RPMI8226 (cell line): ENCODE data around the gene C1QTNF1.

Experiments
- DNase-seq: peaks from one replicate; pipeline ENCODE4 v3.0.0-alpha.2; 2015

C1QTNF1 gene

DNA sequence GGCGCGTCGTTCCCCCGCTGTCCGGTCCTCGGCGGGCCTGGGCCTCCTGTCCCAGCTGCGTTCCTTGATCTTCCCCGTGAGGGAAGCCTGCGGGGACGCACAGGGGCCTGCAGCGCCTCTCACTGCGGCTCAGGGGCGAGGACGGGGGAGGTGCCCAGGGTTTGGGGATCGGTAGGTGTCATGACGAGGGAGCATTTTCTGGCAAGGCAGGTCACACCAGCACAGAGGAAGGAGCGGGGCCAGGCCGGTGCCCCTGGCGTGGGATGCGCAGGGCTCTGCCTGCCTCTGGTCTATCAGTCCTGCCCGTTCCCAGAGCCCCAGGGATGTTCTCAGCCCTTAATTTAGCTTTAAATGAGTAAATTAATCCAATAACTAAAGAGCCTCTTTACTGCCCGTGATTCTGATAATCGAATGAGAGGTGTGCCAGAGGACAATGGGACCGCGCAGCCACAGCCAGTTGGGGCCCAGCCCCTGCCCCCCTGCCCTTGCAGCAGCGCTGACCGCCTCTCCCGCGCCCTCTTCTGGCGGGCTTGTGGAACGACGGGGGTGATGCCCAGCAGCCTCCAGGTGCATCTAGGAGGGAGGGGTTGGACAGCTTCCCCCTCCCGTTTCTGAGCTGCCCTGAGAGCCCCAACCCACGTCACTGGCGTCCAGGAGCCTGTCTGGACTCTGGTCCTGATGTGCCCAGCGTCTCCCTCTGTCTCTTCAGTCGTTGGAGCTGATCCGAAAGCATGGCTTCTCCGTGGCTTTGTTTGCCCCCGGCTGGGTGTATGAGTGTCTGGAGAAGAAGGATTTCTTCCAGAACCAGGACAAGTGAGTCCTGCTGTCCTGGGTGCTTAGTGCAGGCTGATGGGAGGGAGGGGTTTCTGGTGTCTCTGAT lies 58.6 kb downstream of the C1QTNF1 start:
- DNase-seq = peak; percentile 39

DNA sequence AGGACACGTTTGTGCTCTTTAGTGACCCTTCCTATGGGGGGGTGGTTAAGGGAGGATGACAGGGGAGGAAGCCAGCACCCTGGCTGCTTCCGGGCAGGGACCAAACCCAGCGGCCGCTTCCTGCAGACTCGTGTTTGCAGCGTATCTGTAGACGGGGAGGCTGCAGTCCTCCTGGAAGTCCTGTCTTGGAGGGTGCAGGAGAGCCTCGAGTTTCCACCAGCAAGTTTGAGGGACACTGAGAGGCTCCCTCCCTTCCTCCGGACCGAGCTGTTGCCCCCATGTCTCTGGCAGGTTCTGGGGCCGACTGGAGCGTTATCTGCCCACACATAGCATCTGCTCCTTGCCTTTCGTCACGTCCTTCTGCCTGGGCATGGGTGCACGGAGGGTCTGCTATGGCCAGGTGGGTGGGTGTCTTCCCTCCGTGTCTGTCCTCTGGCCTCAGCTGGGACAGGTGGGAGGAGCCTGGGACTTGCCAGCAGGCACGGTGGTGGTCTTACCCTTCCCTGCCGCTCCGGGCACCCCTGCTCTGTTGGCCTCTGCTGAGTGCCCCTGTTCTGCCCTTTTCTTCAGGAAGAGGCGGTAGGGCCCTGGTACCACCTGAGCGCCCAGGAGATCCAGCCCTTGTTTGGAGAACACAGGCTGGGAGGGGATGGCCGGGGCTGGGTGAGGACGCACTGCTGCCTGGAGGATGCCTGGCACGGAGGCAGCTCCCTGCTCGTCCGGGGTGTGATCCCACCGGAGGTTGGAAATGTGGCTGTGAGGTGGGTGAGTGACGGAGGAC lies 59.4 kb downstream of the C1QTNF1 start:
- DNase-seq = no peak

DNA sequence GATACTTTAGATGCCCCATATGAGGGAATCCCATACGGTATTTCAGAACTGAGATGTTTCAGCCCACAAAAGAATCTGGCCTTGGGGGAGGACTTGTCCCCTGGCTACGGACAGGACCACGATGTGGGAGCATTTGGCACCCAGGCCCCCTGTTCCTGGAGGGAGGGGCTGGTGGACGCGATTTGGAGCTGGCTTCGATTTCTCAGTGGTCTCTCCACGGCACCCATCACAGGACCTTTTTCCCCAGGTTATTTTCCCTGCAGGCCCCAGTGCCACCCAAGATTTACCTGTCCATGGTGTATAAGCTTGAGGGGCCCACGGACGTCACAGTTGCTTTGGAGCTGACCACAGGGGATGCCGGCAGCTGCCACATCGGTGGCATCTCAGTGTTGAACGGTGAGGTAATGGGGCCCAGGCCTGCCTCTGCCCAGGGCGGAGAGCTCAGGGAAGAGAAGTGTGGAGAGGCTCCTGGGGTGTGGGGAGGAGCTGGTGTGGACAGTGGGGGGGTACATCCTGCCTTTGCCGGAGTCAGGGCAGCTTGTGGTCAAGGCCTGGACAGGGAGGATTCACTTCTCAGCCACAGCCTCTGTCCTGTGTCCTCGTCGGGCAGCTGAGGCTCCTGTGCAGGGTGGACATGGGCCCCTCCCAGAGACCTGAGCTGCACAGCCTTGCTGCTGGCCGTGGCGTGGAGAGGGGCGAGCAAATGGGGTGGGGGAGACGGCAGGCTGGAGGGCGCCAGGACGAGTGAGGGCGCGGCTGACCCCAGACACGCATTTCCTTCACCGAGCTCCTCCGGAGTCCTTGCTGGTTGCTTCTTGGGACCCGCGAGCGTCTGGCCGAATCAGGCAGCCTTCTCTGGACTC lies 60.6 kb downstream of the C1QTNF1 start:
- DNase-seq = no peak

GRCh38 chr17:79085154-79085920 lies 61.4 kb downstream of the C1QTNF1 start:
- no peak for DNase-seq

DNA sequence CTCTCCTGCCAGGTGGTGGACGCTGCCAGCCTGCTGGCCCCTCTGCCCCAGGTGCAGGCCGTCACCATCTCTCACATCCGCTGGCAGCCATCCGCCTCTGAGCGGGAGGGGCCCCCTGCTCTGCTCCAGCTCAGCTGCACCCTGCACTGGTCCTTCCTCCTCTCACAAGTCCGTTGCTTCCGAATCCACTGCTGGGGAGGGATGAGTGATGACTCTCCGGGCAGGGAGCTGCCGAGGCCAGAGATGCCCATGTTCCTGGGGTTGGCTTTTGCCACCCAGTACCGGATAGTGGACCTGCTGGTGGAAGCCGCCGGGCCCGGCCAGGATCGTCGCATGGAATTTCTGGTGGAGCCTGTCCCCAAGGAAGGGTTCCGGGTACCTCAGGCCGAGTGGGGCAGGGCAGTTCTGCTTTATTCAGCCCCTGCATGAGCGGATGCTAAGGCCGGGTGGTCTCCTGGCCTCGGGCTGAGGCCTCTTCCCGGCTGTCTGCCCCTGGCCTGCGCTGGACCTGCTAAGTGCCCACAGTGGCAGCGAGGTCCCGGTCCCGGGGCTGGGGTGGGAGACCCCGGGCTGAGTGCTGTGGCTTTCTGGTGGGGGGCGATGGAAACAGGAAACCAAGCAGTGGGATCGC lies 62.1 kb downstream of the C1QTNF1 start:
- no peak for DNase-seq

DNA sequence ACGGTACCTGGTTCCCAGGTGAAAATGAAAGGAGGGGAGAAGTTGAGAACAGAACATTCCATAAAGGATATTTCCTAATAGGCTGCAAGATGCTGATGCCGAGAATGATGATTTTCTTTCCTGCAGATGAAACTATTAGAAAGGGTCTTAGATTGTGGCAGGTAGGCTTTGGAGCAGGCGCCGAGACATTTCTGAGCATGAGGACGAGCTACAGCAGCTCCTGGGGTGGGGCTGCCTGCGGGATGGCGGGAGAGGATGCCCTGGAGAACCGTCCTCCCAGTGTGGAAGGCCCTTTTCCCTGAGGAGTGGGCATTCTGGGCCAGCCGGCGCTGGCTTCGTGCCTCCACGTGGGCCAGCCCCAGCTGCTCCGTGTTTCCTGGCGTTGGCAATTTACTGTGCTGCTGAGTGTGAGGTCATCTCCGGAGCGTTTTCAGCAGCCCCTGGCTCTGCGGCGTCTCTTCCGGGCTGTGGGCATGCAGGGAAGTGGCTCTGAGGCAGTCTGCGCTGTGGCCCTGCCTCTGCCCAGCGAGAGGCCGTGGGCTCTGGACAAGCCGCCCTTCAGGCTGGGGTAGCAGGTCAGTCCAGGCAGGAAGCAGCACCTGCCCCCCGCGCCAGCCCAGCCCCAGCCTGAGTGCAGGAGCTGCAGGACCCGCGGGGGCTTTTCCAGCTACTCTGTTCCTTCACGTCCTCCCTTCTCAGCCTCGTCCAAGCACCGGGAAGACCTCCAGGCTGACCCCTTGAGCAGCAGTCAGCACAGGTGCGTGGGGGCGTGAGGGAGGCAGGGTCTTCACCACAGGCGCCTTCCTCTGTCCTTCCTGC lies 62.8 kb downstream of the C1QTNF1 start:
- no peak for DNase-seq

GRCh38 chr17:79087428-79088143 lies 63.6 kb downstream of the C1QTNF1 start:
- peak; percentile 76 for DNase-seq

- DNase-seq = no peak
Measured at GRCh38 chr17:79088247-79088996, 64.5 kb downstream of the C1QTNF1 start.

- no peak for DNase-seq
Measured at GRCh38 chr17:79088997-79089328, 65.0 kb downstream of the C1QTNF1 start.

- no peak for DNase-seq
Measured at GRCh38 chr17:79089720-79090442, 65.9 kb downstream of the C1QTNF1 start.

DNA sequence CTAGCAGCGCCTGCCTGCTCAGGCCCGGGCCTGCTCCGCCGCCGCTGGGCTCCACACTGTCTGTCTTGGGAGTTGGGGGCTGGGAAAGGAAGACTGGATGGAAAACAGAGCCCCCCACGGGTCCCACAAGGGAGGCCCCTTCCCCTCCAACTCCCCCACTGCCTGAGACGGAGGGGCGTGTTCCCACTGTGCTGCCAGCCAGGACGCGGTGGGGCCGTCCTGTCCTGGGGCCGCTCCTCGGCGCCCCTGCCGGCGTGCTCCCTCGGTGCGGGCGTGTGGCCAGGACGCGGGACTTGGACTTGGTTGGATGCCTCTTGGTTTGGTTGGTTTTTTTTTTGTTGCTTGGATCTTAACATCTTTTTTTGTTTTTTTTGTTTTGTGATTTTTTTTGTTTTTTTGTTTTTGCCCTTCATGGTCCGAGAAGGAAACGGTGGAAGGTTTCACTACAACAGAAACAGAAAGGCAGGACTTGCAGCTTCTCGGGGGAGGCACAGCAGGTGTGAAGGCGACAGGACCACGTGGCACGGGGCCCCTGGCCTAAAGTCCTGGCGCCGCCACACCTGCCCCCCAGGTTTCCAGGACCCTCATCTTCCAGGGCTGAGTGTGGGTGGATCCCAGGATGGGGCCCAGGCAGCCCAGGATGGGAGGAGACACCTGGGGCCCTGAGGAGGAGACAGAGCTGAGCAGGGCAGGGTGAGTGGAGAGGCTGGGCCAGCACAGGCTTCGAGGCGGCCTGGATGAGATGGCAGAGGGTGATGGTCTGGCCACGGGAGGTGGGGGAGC lies 66.7 kb downstream of the C1QTNF1 start:
- DNase-seq = no peak

- no peak for DNase-seq
Measured at GRCh38 chr17:79091226-79091670, 67.3 kb downstream of the C1QTNF1 start.

GRCh38 chr17:79092567-79092966 lies 68.6 kb downstream of the C1QTNF1 start:
- DNase-seq = no peak

DNA sequence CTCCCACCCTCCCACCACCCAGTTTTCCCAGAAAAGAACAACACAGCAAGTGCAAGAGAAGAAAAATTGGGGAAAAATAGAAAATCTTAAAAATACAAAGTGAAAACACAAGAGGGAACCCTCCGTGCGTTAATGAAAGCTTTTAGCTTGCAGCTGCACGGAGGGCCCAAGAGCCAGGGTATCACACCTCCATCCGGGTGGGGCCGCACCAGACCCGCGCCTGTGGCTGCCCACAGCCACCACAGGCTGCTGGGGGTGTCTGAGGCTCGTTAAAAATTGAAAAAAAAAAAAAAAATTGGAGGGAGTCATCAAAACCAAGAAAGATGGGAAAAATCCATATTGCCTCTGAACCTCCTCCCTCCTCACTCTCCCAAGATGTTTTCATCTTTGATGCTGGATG lies 69.3 kb downstream of the C1QTNF1 start:
- DNase-seq = peak; percentile 43

- DNase-seq = no peak
Measured at GRCh38 chr17:79094261-79094660, 70.3 kb downstream of the C1QTNF1 start.

- DNase-seq = no peak
Measured at GRCh38 chr17:79095345-79096055, 71.5 kb downstream of the C1QTNF1 start.

DNA sequence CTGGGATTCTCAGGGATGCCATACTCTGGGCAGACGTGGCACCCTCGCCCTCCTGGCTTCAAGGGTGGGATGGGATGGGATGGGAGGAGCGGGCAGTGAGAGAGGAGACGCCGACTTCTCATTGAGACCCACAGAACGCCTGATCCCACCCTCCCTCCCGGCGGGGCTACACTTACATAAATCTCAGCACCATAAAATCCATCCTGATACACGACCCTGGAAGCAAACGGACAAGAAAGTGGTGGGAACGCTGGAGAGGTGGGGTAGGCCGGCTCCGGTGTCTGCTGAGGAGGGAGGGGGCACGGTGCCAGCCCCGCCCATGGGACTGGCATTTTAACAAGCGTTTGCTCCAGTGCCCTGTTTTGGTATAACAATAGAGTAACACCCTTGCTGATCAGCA lies 72.5 kb downstream of the C1QTNF1 start:
- DNase-seq = no peak
